Erythroblast (primary cell): ENCODE measurements around the gene EDC4.

Source experiments
- GATA1 ChIP-seq: IDR thresholded peaks from 2 replicates; pipeline ENCODE4 v1.6.1; 2011; ENCODE audit warnings: low read depth, mild to moderate bottlenecking, control low read depth, low read length, moderate library complexity
- POLR2A ChIP-seq: IDR thresholded peaks from 2 replicates; pipeline ENCODE4 v1.6.1; 2011; ENCODE audit warnings: mild to moderate bottlenecking, low read length

DNA sequence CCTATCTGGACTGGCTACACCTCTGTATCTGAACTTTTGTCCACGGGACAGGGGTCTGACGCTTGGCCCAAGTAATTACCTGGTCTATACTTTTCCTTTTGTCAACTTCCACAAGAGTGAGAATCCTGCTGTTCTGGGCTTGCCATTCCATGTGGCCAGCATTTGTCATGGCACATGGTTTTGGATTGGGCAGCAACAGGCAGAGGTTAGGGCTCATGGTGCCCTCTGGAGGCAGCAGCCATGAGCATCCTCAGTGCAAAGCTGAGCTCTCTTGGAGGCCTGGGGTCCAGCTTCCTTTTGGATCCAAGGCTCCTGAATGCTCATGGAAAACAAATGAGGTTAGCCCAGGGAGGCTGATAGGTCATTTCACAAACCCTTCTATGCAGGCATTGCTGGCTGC, 7.5 kb upstream of the EDC4 start:
- TF ChIP-seq POLR2A = no peak
- no peak for TF ChIP-seq GATA1
